Mesodermal cell (in vitro differentiated cells): Measurements from ENCODE around the gene RASAL2.
"Not testable (repeated sequence)": the region's sequence is repeated elsewhere in the genome, so short reads cannot be mapped to it uniquely, and the experiment has no call there.

Experiments used
- H3K27ac ChIP-seq: 2 replicates; pipeline ENCODE4 v1.7.0; 2013; ENCODE audit warnings: mild to moderate bottlenecking, low read depth, low read length, moderate library complexity; ENCODE audit not compliant: severe bottlenecking
- H3K36me3 ChIP-seq: 2 replicates; pipeline ENCODE4 v1.7.1; 2013; ENCODE audit warnings: mild to moderate bottlenecking, low read length, moderate library complexity; ENCODE audit not compliant: control insufficient read depth, insufficient read depth
- H3K4me1 ChIP-seq: one replicate; pipeline ENCODE4 v1.7.1; 2013; ENCODE audit warnings: mild to moderate bottlenecking, low read length; ENCODE audit not compliant: insufficient read depth, control insufficient read depth, poor library complexity, severe bottlenecking
- H3K4me3 ChIP-seq: 2 replicates; pipeline ENCODE4 v1.7.0; 2013; ENCODE audit warnings: low read length, control low read depth, mild to moderate bottlenecking; ENCODE audit not compliant: insufficient read depth, poor library complexity, severe bottlenecking; ENCODE audit errors: extremely low read depth
- H3K9me3 ChIP-seq: 2 replicates; pipeline ENCODE4 v1.7.1; 2013; ENCODE audit warnings: mild to moderate bottlenecking, low read length, moderate library complexity; ENCODE audit not compliant: control insufficient read depth
- WGBS, 2 experiments: methylation state at CpG; one replicate each; pipeline ENCODE4 v1.1.5; 2013; ENCODE audit warnings: missing lambda C conversion rate in 2 of 2; ENCODE audit not compliant: insufficient coverage in 2 of 2; 5-methylcytosine and 5-hydroxymethylcytosine counted together

RASAL2 gene

GRCh38 chr1:178196631-178197030 is 102.7 kb downstream of the RASAL2 start:
- 100% methylated on average over 1 of the region's 1 CpG; no CpG with 5 or more reads in 1 of the 2 experiments for WGBS, 2 experiments
- no peaks in the 10 kb centered on the region for H3K36me3 ChIP-seq
- peaks cover 6% of the 10 kb centered on the region for H3K4me1 ChIP-seq
- H3K4me3 ChIP-seq = no peak overlapping the region
- no peak overlapping the region for H3K27ac ChIP-seq
- H3K9me3 ChIP-seq = peaks cover 8% of the 10 kb centered on the region

GRCh38 chr1:178202095-178202494 is 108.2 kb downstream of the RASAL2 start:
- H3K4me1 ChIP-seq, H3K9me3 ChIP-seq, H3K36me3 ChIP-seq, H3K27ac ChIP-seq, H3K4me3 ChIP-seq: not testable (repeated sequence)
- WGBS, 2 experiments = 100% methylated on average over 1 to 2 of the region's 4 CpGs

DNA sequence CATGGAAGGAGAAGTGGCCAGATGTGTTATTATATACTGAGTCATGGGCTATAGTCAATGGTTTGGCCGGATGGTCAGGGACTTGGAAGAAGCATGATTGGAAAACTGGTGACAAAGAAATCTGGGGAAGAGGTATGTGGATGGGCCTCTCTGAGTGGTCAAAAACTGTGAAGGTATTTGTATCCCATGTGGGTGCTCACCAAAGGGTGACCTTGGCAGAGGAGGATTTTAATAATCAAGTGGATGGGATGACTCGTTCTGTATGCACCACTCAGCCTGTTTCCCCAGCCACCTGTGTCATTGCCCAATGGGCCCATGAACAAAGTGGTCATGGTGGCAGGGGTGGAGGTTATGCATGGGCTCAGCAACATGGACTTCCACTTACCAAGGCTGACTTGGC is 108.6 kb downstream of the RASAL2 start:
- 93 to 100% methylated on average over 1 of the region's 2 CpGs for WGBS, 2 experiments
- H3K27ac ChIP-seq, H3K36me3 ChIP-seq: not testable (repeated sequence)

GRCh38 chr1:178208269-178208856 is 114.5 kb downstream of the RASAL2 start:
- H3K36me3 ChIP-seq = not testable (repeated sequence)

More for the DNA sequence above, 108.6 kb downstream of the RASAL2 start:
- not testable (repeated sequence) for H3K9me3 ChIP-seq, H3K4me3 ChIP-seq, H3K4me1 ChIP-seq

DNA sequence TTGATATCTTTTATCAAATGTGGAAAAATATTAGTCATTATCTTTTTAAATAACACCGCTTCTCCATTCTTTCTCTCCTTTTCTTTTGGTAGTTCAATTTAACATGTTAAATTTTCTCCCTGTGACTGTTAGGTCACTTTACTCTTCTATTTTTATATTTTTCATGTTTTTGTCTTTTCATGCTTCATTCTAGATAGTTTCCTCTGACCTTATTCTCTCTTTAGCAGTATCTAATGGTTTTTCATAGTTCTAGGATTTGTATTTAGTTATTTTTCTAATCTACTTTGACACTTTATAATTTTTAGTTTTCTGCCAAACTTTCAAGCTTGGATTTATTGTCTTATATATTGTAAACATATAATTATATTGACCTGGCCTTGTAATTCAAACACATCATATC is 116.0 kb downstream of the RASAL2 start:
- H3K27ac ChIP-seq = no peak overlapping the region
- no peak overlapping the region for H3K4me3 ChIP-seq
- H3K36me3 ChIP-seq = no peaks in the 10 kb centered on the region
- H3K4me1 ChIP-seq = no peaks in the 10 kb centered on the region
- WGBS, 2 experiments = no CpG with 5 or more reads among the region's 1 CpG
- peaks cover 6% of the 10 kb centered on the region for H3K9me3 ChIP-seq

More at GRCh38 chr1:178208269-178208856, 114.5 kb downstream of the RASAL2 start:
- not testable (repeated sequence) for H3K4me3 ChIP-seq, H3K4me1 ChIP-seq, H3K9me3 ChIP-seq, H3K27ac ChIP-seq
- WGBS, 2 experiments = 90 to 91% methylated on average over 5 of the region's 11 CpGs

DNA sequence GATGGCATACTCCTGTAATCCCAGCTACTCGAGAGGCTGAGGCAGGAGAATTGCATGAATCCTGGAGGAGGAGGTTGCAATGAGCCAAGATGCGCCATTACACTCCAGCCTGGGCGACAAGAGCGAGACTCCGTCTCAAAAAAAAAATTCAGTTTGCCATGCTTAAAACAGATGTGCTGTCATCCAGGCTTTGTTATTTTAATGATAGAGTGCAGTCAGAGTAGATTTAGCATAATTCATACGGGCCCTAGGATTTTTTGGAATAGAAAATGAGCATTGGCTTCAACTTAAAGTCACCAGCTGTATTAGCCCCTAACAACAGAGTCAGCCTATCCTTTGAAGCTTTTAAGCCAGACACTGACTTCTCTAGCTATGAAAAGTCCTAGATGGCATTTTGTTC is 124.6 kb downstream of the RASAL2 start:
- H3K4me3 ChIP-seq = no peak overlapping the region
- no peaks in the 10 kb centered on the region for H3K9me3 ChIP-seq
- no peak overlapping the region for H3K27ac ChIP-seq
- no peaks in the 10 kb centered on the region for H3K4me1 ChIP-seq
- WGBS, 2 experiments = 86 to 90% methylated on average over 5 of the region's 6 CpGs
- H3K36me3 ChIP-seq = no peaks in the 10 kb centered on the region

- Histone ChIP-seq H3K36me3 (no peaks in the 10 kb centered on the region), H3K27ac (no peak overlapping the region), H3K9me3 (no peaks in the 10 kb centered on the region), H3K4me3 (no peak overlapping the region), H3K4me1 (no peaks in the 10 kb centered on the region)
- WGBS, 2 experiments = no CpG with 5 or more reads among the region's 1 CpG
Observed at GRCh38 chr1:178220094-178220493, 126.2 kb downstream of the RASAL2 start.

GRCh38 chr1:178223289-178223688 is 129.4 kb downstream of the RASAL2 start:
- no peaks in the 10 kb centered on the region for H3K4me1 ChIP-seq
- H3K9me3 ChIP-seq = no peaks in the 10 kb centered on the region
- H3K27ac ChIP-seq = no peak overlapping the region
- H3K4me3 ChIP-seq = no peak overlapping the region
- H3K36me3 ChIP-seq = no peaks in the 10 kb centered on the region
- WGBS, 2 experiments = 79 to 89% methylated on average over 1 of the region's 1 CpG

- no peaks in the 10 kb centered on the region for H3K4me1 ChIP-seq
- no CpG with 5 or more reads among the region's 4 CpGs for WGBS, 2 experiments
- no peaks in the 10 kb centered on the region for H3K36me3 ChIP-seq
- H3K9me3 ChIP-seq = no peaks in the 10 kb centered on the region
- no peak overlapping the region for H3K4me3 ChIP-seq
- H3K27ac ChIP-seq = no peak overlapping the region
Observed at GRCh38 chr1:178224358-178224757, 130.5 kb downstream of the RASAL2 start.

- WGBS, 2 experiments = 96 to 100% methylated on average over 4 of the region's 5 CpGs
- H3K27ac ChIP-seq = no peak overlapping the region
- no peaks in the 10 kb centered on the region for H3K9me3 ChIP-seq
- no peaks in the 10 kb centered on the region for H3K36me3 ChIP-seq
- H3K4me1 ChIP-seq = no peaks in the 10 kb centered on the region
- no peak overlapping the region for H3K4me3 ChIP-seq
Observed at GRCh38 chr1:178230881-178231409, 137.0 kb downstream of the RASAL2 start.

DNA sequence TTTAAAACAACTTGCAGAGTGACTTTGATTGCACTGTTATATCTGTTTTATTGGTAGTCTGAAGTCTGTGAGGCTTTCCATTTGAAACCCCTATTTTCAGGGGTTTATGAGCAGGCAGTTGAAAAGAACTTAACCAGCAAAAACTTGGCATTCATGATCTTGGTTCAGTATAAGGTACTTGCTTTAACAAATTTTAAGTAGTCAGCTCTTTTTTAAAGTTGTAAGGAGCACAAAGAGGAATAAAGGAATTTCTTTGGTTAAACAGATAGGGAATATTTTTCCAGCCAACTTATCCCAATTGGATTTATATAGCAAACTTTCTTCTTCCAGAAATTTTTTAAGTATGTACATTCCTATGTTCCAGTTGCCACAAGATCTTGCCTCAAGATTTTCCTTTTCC is 138.2 kb downstream of the RASAL2 start:
- no peaks in the 10 kb centered on the region for H3K4me1 ChIP-seq
- no peak overlapping the region for H3K4me3 ChIP-seq
- no peak overlapping the region for H3K27ac ChIP-seq
- no peaks in the 10 kb centered on the region for H3K36me3 ChIP-seq
- H3K9me3 ChIP-seq = no peaks in the 10 kb centered on the region
